HL-60 (cell line): Measurements from ENCODE around the gene C5AR2.

Experiments used
- CTCF ChIP-seq: IDR thresholded peaks from one replicate; pipeline ENCODE4 v1.5.1; 2011; ENCODE audit warnings: low read length, control low read depth, inconsistent platforms; ENCODE audit not compliant: insufficient read depth
- POLR2AphosphoS5 ChIP-seq: IDR thresholded peaks from 2 replicates; pipeline ENCODE4 v1.6.1; 2012; ENCODE audit warnings: low read depth
- REST ChIP-seq: IDR thresholded peaks from 2 replicates; pipeline ENCODE4 v1.6.1; 2012; ENCODE audit warnings: low read depth; ENCODE audit not compliant: insufficient replicate concordance

DNA sequence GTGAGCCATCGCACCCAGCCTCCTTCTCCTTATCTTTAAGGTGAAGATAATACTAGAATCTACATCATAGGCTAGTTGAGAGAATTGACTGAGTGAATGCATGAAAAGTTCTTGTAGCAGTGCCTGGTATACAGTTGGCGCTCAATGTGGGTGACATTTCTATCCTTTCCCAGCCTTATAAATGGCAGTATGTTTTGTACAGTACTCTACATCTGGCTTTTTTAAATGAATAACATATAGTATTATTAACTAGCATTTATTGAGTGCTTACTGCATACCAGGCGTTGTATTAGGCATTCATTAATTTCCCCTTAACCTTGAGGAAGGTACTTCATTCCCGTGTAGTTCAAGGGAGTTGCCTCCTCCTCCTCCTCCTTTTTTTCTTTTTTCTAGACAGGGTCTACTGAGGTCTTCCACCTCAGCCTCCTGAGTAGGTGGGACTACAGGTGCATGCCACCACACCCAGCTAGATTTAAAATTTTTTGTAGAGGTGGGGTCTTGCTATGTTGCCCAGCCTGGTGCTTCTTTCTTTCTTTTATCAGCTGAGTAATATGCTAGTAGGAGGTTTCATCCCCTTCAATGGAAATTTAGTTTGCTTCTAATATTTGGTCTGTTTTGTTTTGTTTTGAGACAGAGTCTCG lies 19.5 kb upstream of the C5AR2 start:
- TF ChIP-seq CTCF (no peak), POLR2AphosphoS5 (no peak), REST (no peak)
